AG09309 (cell line): ENCODE results near the gene STK39.

ENCODE experiments used
- DNase-seq: peaks from one replicate; pipeline ENCODE4 v3.0.0-alpha.2; 2010; ENCODE audit warnings: low read depth
- H3K4me3 ChIP-seq: 2 replicates; pipeline ENCODE4 v1.5.1; 2011; ENCODE audit warnings: mild to moderate bottlenecking, low read depth, low read length, moderate library complexity; ENCODE audit not compliant: control insufficient read depth
- TF ChIP-seq, protein P1 (sequence below): IDR thresholded peaks from 2 replicates; pipeline ENCODE4 v1.5.1; 2011; ENCODE audit warnings: mild to moderate bottlenecking, low read depth, low read length, inconsistent platforms; ENCODE audit not compliant: insufficient read depth, control insufficient read depth; ENCODE audit errors: missing control alignments

Gene STK39

DNA sequence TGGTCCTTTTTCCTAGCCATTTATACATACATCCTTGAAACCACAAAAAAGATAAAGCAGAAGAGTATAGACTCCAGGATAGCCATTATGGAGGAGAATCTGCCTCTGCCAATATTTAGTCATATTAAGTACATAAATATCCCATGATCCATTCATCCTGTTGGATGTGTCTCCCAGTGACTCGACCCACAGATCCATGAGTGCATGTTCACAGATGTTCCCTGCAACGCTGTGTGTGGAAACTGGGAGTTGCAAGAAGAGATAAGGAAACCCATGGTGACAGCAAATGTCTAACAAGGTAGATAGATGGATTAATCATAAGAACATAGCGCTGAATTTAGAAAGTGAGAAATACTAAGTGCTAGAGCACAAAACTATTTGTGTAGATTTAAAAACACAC is 34.5 kb downstream of the STK39 start:
- TF ChIP-seq, protein P1, sequence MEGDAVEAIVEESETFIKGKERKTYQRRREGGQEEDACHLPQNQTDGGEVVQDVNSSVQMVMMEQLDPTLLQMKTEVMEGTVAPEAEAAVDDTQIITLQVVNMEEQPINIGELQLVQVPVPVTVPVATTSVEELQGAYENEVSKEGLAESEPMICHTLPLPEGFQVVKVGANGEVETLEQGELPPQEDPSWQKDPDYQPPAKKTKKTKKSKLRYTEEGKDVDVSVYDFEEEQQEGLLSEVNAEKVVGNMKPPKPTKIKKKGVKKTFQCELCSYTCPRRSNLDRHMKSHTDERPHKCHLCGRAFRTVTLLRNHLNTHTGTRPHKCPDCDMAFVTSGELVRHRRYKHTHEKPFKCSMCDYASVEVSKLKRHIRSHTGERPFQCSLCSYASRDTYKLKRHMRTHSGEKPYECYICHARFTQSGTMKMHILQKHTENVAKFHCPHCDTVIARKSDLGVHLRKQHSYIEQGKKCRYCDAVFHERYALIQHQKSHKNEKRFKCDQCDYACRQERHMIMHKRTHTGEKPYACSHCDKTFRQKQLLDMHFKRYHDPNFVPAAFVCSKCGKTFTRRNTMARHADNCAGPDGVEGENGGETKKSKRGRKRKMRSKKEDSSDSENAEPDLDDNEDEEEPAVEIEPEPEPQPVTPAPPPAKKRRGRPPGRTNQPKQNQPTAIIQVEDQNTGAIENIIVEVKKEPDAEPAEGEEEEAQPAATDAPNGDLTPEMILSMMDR, result no peak
- no peak overlapping the region for H3K4me3 ChIP-seq
- no peak for DNase-seq

DNA sequence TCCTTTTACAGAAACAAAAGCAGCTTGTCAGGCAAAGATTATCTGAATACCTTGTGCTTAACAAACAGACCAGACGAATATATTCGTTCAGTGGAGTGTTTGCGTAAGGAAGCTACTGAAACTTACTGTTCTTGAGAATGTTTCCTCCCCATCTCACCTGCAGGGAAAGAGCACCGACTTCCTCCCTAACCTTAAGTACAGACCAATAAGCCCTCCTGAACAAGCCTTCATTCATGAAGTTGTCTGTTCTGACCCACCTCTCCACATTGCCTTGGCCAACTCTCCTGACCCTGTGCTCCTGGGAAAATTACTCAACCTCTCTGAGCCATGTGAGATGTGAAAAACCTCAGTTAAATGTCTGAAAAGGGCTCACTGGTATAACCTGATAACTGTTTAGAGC is 35.2 kb downstream of the STK39 start:
- H3K4me3 ChIP-seq, result no peak overlapping the region
- no peak for DNase-seq
- TF ChIP-seq, protein P1, result no peak

- no peak overlapping the region for H3K4me3 ChIP-seq
- DNase-seq, result no peak
- TF ChIP-seq, protein P1, result no peak
Observed at GRCh38 chr2:168211664-168212163, 35.7 kb downstream of the STK39 start.

DNA sequence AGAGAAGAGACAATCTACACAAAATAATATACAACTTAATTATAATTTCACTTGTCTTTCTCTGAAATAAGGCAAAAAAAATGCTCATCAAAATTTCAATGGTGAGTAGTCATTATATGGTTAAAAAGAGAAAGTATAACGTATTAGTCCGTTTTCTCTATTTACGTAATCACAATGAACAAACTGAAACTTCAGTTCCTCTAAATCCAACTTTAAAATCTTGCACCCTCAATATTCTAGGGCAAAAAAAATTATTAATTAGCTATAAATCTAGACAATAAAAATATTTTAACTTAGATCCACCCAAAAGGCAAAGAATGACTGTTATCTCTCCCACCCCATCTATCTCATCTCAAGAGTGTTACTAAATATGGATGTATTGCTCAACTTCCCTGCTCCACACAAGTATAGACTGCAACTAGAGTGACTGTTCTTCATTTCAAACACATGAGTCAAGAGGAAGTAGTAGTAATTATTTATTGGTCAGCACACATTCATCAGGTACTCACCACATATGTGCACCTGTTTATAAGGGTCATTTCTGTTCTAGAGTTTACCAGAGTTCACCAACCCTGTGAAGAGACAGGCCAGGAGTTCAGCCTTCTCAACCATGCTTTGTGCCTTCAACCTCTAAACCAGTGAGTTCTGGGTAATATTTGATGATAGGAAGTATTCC is 36.4 kb downstream of the STK39 start:
- TF ChIP-seq, protein P1, result no peak
- peak; percentile 67 for DNase-seq
- H3K4me3 ChIP-seq, result no peak overlapping the region; the same call in 1 of the 2 replicates

GRCh38 chr2:168210216-168210894 is 37.0 kb downstream of the STK39 start:
- H3K4me3 ChIP-seq, result no peak overlapping the region; the same call in 1 of the 2 replicates
- TF ChIP-seq, protein P1, result no peak
- no peak for DNase-seq

DNA sequence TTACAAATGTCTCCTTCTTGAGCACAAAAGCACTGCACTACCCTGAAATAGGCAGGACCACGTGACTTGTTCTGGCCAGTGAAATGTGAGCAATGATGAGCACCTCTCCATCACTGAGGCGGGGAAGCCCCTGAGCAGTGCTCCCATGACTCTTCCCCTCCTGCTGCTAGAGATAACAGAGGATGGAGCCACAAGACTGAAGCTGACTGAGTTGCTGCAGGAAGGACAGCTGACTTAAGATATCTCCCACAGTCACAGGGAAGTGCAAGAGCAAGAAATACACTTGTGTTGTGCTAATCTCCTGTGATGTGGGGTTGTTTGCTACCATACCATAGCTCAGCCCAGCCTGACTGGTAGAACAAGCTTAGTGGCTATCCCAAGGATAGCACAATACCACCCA is 38.7 kb downstream of the STK39 start:
- no peak for DNase-seq
- TF ChIP-seq, protein P1, result no peak
- H3K4me3 ChIP-seq, result no peak overlapping the region
